Measurements from ENCODE around the gene CYP4F12.

CYP4F12 gene

DNA sequence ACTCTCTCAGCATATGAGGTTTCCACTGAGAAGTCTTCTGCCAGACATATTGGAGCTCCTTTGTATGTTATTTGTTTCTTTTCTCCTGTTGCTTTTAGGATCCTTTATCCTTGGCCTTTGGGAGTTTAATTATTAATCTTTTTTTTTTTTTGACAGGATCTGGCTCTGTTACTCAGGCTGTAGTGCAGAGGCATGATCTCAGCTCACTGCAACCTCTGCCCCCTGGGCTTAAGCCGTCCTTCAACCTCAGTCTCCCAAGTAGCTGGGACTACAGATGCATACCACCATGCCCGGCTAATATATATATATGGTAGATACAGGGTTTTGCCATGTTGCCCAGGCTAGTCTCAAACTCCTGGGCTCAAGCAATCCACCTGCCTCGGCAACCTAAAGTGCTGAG lies 38.8 kb upstream of the CYP4F12 start:
- no peak for TF ChIP-seq CTCF (conservative IDR thresholded peaks at IDR 0.05)
- no peak overlapping the region for H3K27ac ChIP-seq

- TF ChIP-seq CTCF (conservative IDR thresholded peaks at IDR 0.05) = no peak
- no peak overlapping the region for H3K27ac ChIP-seq
These were observed 37.7 kb upstream of the CYP4F12 start for GRCh38 chr19:15635016-15635805.

DNA sequence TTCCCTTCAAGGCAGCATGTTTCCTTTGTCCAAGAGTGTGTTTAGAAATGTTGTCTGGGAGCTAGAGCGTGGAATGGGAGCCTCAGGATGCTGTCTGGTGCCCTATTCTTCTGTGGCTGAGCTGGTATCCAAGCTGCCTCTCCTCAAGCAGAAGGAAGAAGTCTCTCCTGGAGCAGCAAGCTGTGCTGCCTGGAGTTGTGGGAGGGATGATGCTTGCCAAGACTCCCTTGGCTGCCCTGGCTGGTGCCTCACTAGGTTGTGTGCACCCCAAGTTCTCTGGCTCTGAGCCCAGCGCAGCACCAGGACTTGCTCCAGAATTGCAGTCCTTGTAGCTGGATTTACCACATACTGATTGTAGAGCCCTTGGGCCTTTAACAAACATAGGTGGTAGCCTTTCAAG lies 36.9 kb upstream of the CYP4F12 start:
- no peak for TF ChIP-seq CTCF (conservative IDR thresholded peaks at IDR 0.05)
- H3K27ac ChIP-seq = no peak overlapping the region

- no peak for TF ChIP-seq CTCF (conservative IDR thresholded peaks at IDR 0.05)
- peak overlapping the region; percentile 63; the same call in 1 of the 2 replicates for H3K27ac ChIP-seq
These were observed 33.3 kb upstream of the CYP4F12 start for GRCh38 chr19:15639596-15639995.

DNA sequence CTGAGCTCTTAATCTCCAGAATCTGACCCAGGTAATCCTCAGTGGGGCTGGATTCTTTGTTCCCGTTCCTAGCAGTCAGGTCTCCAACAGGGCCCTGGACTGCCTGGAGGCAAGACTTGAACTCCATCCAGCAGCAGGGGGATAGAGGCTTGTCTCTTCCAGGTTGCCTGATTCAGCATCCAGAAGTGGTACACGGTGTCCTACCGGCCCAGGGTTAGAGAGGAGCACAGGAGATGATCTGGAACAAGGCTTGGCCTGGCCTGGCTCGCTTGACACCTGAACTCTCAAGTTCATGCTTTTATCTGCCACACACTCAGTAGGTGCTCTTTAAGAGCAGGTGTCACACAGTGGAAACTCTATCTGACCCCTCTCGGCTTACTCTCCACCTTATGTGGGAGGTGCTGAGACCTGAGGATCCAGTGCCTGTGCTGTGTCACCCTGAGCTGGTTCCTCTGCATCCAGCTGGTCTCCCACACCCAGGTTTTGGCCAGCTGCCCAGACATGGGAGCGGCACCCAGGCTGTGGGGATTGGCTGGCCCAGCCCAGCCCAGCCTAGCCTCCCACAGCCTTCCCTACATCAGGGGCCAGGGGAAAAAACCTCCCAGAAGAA lies 32.5 kb upstream of the CYP4F12 start, which contains the start of gene CYP4F3:
CYP4F3 (plus strand) TSS at position 604 of the 610 bp plus-strand sequence. CDS start 519 bp downstream, outside the sequence.
- TF ChIP-seq CTCF (conservative IDR thresholded peaks at IDR 0.05) = no peak

GRCh38 chr19:15640904-15641597 lies 31.8 kb upstream of the CYP4F12 start:
- peak overlapping the region; percentile 63 for H3K27ac ChIP-seq
- TF ChIP-seq CTCF (conservative IDR thresholded peaks at IDR 0.05) = no peak

More for the DNA sequence above, 32.5 kb upstream of the CYP4F12 start, which contains the start of gene CYP4F3:
- peak within 1 kb of the TSS; percentile 63 for H3K27ac ChIP-seq

DNA sequence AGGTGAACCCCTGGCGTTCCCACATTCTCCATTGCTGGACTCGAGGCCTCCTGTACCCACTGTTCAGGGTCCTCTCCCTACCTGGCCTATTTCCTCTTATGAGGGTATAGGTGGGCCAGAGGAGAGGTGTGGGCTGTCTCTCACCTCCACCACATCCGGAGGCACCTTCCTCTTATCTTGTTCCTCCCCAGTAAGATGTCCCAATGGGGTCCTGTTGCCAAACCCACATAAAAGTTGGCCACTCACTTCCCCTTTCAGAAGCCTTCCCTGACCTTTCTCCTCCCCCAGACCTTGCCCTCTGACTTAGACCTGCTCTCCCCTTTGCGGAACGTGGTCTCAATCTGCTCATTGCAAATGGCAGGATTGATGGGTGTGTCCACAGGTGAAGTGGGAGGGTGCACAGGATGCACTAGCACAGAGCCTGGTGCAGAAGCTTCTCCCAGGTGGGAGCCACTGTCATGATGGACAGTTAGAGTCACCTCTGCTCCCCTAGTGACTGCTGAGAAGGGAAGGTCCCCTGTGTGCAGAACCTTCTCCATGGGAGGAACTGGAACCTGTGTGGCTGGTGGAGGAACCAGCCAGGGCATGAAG lies 30.9 kb upstream of the CYP4F12 start:
- H3K27ac ChIP-seq = no peak overlapping the region
- TF ChIP-seq CTCF (conservative IDR thresholded peaks at IDR 0.05) = no peak
